Measurements from ENCODE around the gene SPATA18. TPM values are rescaled to one million over a fixed set of nuclear protein-coding genes. Genes with fewer than 3 reads are reported as not detected.

SPATA18 gene
- total and polyA plus RNA-seq, 2 experiments from 2014 or later = 13.7 to 14.3 TPM

DNA sequence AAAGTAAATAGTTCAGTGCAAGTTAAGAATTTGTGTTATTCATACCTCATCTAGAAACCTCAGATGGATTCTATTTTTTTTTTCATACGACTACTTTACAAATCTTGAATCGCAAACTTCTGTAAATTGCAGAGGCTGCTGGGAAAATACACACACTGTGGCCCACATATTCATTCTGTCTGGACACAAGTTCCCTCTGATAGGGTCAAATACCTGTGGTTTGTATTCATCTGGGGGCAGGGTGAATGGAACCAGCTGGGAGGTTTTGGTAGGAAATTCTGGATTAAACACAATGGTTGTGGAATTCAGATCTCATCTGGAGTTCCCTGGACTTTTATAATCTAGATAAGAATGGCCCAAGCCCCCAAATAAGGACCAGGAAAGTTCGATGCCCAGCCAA is 56.2 kb downstream of the SPATA18 start:
- WGBS, 2 experiments (ENCODE audit: low coverage in 1 of 2, low lambda C conversion rate in 2 of 2, missing lambda C conversion rate in 2 of 2) = 65 to 69% methylated on average over 3 of the region's 3 CpGs
- H3K36me3 ChIP-seq (ENCODE audit: low read depth) = no peaks in the 10 kb centered on the region
- H3K9me3 ChIP-seq (ENCODE audit: low read depth) = no peaks in the 10 kb centered on the region
- no peak overlapping the region for H3K4me2 ChIP-seq (ENCODE audit: unreplicated experiment)
- in situ Hi-C loops (cut with MboI) = loop anchor here (10.0 to 25.0 kb wide), 3 partner anchors 280 to 887 kb away; no protein-coding TSS in a partner anchor
- H3K27ac ChIP-seq = no peak overlapping the region
- no peaks in the 10 kb centered on the region for H3K27me3 ChIP-seq (replicated peaks; ENCODE audit: insufficient read depth)
- no peak overlapping the region for H3K9ac ChIP-seq
- H3K79me2 ChIP-seq (ENCODE audit: insufficient read depth) = no peaks in the 10 kb centered on the region
- peaks cover 13% of the 10 kb centered on the region; the same call in 1 of the 2 replicates for H3F3A ChIP-seq (ENCODE audit: insufficient read depth)
- no peak overlapping the region for H3K4me3 ChIP-seq
- H3K9me2 ChIP-seq (ENCODE audit: insufficient read depth) = no peaks in the 10 kb centered on the region
- peaks cover 22% of the 10 kb centered on the region for H3K4me1 ChIP-seq (ENCODE audit: insufficient read depth)
- peak; percentile 16 for DNase-seq
- no peaks in the 10 kb centered on the region for H4K20me1 ChIP-seq (ENCODE audit: insufficient read depth)
- no peak overlapping the region for H2AFZ ChIP-seq
- TF ChIP-seq EZH2phosphoT487 (IDR thresholded peaks at IDR 0.05; ENCODE audit: insufficient read depth, low read depth) = no peak
- TF ChIP-seq EZH2 (IDR thresholded peaks at IDR 0.05; ENCODE audit: insufficient read depth, poor library complexity, severe bottlenecking) = no peak

DNA sequence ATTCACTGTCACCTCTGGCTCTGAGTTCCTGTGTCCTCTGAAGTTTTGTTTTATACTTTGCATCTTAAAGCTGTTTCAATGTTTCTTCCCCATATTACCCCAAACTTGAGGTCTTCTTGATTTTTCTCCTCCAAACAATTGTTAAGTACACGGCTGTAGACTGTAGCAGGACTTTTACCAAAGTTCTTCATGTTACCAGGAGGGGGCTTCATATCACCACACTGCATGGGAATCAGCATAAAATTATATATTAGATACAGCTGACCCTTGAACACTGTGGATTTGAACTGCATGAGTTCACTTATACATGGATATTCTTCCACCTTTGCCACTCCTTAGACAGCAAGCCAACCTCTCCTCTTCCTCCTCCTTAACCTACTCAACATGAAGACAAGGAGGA is 56.6 kb downstream of the SPATA18 start:
- peak; percentile 17 for DNase-seq
- H3K9me2 ChIP-seq (ENCODE audit: insufficient read depth) = no peaks in the 10 kb centered on the region
- no peaks in the 10 kb centered on the region for H3K27me3 ChIP-seq (replicated peaks; ENCODE audit: insufficient read depth)
- no peak overlapping the region for H2AFZ ChIP-seq
- no peak overlapping the region for H3K4me3 ChIP-seq
- H3K4me1 ChIP-seq (ENCODE audit: insufficient read depth) = peaks cover 18% of the 10 kb centered on the region
- H3K4me2 ChIP-seq (ENCODE audit: unreplicated experiment) = no peak overlapping the region
- in situ Hi-C loops (cut with MboI) = loop anchor here (10.0 to 25.0 kb wide), 3 partner anchors 280 to 887 kb away; no protein-coding TSS in a partner anchor
- H4K20me1 ChIP-seq (ENCODE audit: insufficient read depth) = no peaks in the 10 kb centered on the region
- H3F3A ChIP-seq (ENCODE audit: insufficient read depth) = peaks cover 13% of the 10 kb centered on the region; the same call in 1 of the 2 replicates
- no peak overlapping the region for H3K9ac ChIP-seq
- TF ChIP-seq EZH2phosphoT487 (IDR thresholded peaks at IDR 0.05; ENCODE audit: insufficient read depth, low read depth) (no peak), EZH2 (IDR thresholded peaks at IDR 0.05; ENCODE audit: insufficient read depth, poor library complexity, severe bottlenecking) (no peak)
- 55 to 75% methylated on average over 1 of the region's 1 CpG for WGBS, 2 experiments (ENCODE audit: low coverage in 1 of 2, low lambda C conversion rate in 2 of 2, missing lambda C conversion rate in 2 of 2)
- no peak overlapping the region for H3K27ac ChIP-seq
- no peaks in the 10 kb centered on the region for H3K9me3 ChIP-seq (ENCODE audit: low read depth)
- no peaks in the 10 kb centered on the region for H3K36me3 ChIP-seq (ENCODE audit: low read depth)
- H3K79me2 ChIP-seq (ENCODE audit: insufficient read depth) = no peaks in the 10 kb centered on the region

DNA sequence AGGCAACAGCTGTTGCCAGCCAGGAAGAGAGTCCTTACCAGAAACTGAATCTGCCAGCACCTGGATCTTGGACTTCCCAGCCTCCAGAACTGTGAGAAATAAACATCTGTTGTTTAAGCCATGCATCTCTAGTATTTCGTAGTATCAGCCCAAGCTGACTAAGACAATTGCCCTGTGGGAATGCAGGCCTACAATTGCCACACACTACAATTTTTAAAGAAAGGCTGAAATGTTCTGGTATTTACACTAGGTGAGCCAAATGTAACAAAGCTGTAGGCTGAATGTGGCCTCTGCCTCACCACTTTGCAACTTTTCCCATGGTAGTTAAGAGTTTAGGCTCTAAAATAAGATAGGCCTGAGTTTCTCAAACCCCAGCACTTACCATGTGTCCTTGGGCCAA is 59.1 kb downstream of the SPATA18 start:
- Histone ChIP-seq H3K36me3 (ENCODE audit: low read depth) (no peaks in the 10 kb centered on the region), H3K79me2 (ENCODE audit: insufficient read depth) (no peaks in the 10 kb centered on the region), H3K9me3 (ENCODE audit: low read depth) (no peaks in the 10 kb centered on the region), H3F3A (ENCODE audit: insufficient read depth) (peaks cover 13% of the 10 kb centered on the region; the same call in 1 of the 2 replicates), H3K4me2 (ENCODE audit: unreplicated experiment) (no peak overlapping the region), H4K20me1 (ENCODE audit: insufficient read depth) (no peaks in the 10 kb centered on the region), H3K4me1 (ENCODE audit: insufficient read depth) (peaks cover 14% of the 10 kb centered on the region; the same call in 1 of the 2 replicates), H2AFZ (no peak overlapping the region), H3K9ac (no peak overlapping the region), H3K9me2 (ENCODE audit: insufficient read depth) (no peaks in the 10 kb centered on the region), H3K4me3 (no peak overlapping the region), H3K27me3 (replicated peaks; ENCODE audit: insufficient read depth) (no peaks in the 10 kb centered on the region), H3K27ac (no peak overlapping the region)
- in situ Hi-C loops (cut with MboI) = loop anchor here (25.0 kb wide), 2 partner anchors 277 to 402 kb away; no protein-coding TSS in a partner anchor
- 61 to 79% methylated on average over 1 of the region's 1 CpG for WGBS, 2 experiments (ENCODE audit: low coverage in 1 of 2, low lambda C conversion rate in 2 of 2, missing lambda C conversion rate in 2 of 2)
- TF ChIP-seq EZH2 (IDR thresholded peaks at IDR 0.05; ENCODE audit: insufficient read depth, poor library complexity, severe bottlenecking) (no peak), EZH2phosphoT487 (IDR thresholded peaks at IDR 0.05; ENCODE audit: insufficient read depth, low read depth) (no peak)
- DNase-seq = peak; percentile 35

DNA sequence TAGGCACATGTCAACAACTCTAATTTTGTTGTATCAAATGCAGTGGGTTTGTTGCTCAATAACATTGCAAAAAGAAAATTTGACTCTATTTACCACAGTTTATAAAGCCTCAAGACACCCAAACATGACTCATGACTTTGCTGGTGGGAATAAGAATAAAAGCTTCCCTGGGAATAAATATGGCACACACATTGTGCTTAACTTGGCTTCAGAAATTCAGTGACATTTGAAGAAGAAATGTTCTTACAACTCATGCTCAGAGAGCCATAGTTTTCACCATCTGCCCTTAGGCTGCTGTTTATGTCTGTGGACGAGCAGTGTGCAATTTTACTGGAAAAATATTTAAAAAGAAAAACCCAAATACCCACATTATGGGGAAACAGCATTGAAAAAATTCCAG is 60.9 kb downstream of the SPATA18 start:
- no peak for TF ChIP-seq EZH2phosphoT487 (IDR thresholded peaks at IDR 0.05; ENCODE audit: insufficient read depth, low read depth)
- TF ChIP-seq EZH2 (IDR thresholded peaks at IDR 0.05; ENCODE audit: insufficient read depth, poor library complexity, severe bottlenecking) = no peak
- in situ Hi-C loops (cut with MboI) = loop anchor here (25.0 kb wide), 2 partner anchors 275 to 400 kb away; no protein-coding TSS in a partner anchor

More for the DNA sequence above, 60.9 kb downstream of the SPATA18 start:
- H3K4me3 ChIP-seq = no peak overlapping the region
- no peaks in the 10 kb centered on the region for H3K9me2 ChIP-seq (ENCODE audit: insufficient read depth)
- DNase-seq = no peak
- no peak overlapping the region for H3K9ac ChIP-seq
- H3K36me3 ChIP-seq (ENCODE audit: low read depth) = no peaks in the 10 kb centered on the region
- no peaks in the 10 kb centered on the region for H3K79me2 ChIP-seq (ENCODE audit: insufficient read depth)
- H3K27me3 ChIP-seq (replicated peaks; ENCODE audit: insufficient read depth) = no peaks in the 10 kb centered on the region
- no peak overlapping the region for H3K27ac ChIP-seq
- H2AFZ ChIP-seq = no peak overlapping the region
- H3K4me1 ChIP-seq (ENCODE audit: insufficient read depth) = peaks cover 8% of the 10 kb centered on the region; the same call in 1 of the 2 replicates
- H3F3A ChIP-seq (ENCODE audit: insufficient read depth) = 0 out of 2 replicates have a peak, but pooled peaks cover 4% of the 10 kb centered on the region
- no peak overlapping the region for H3K4me2 ChIP-seq (ENCODE audit: unreplicated experiment)
- 8 to 11% methylated on average over 1 of the region's 1 CpG for WGBS, 2 experiments (ENCODE audit: low coverage in 1 of 2, low lambda C conversion rate in 2 of 2, missing lambda C conversion rate in 2 of 2)
- no peaks in the 10 kb centered on the region for H3K9me3 ChIP-seq (ENCODE audit: low read depth)
- H4K20me1 ChIP-seq (ENCODE audit: insufficient read depth) = no peaks in the 10 kb centered on the region

Data from GM23248 (cell line).